ENCODE measurements around the gene ANO2.

ANO2 gene

GRCh38 chr12:5691943-5692342 lies 253.1 kb downstream of the ANO2 start:
- DNase-seq (ENCODE audit: low read depth) = no peak
- TF ChIP-seq CTCF (conservative IDR thresholded peaks at IDR 0.05; ENCODE audit: low read depth, low read length) = no peak
- H3K4me3 ChIP-seq (ENCODE audit: low read depth, low read length) = no peak overlapping the region

- no peak for TF ChIP-seq CTCF (conservative IDR thresholded peaks at IDR 0.05; ENCODE audit: low read depth, low read length)
- no peak overlapping the region for H3K4me3 ChIP-seq (ENCODE audit: low read depth, low read length)
- DNase-seq (ENCODE audit: low read depth) = no peak
Observed at GRCh38 chr12:5690240-5690639, 254.8 kb downstream of the ANO2 start.

DNA sequence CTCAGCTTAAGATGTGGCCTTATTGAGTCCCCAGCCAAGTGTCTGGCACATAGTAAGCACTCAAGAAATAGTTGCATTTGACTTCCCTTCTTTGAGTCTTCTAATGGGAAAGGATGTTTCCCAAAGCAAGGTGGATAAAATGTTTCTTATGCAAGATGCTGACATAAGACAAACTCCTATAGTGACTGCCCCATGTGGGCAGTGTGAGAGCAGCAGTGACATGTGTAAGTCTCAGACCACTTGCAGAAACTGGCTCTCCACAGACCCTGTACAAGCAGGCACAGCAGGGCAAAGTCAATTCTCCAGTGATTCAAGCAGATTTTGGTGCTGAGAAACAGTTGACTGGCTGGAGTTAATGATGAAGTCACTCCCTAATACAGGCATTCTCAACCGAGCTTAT lies 255.3 kb downstream of the ANO2 start:
- no peak overlapping the region for H3K4me3 ChIP-seq (ENCODE audit: low read depth, low read length)
- no peak for DNase-seq (ENCODE audit: low read depth)
- no peak for TF ChIP-seq CTCF (conservative IDR thresholded peaks at IDR 0.05; ENCODE audit: low read depth, low read length)

GRCh38 chr12:5688226-5688625 lies 256.8 kb downstream of the ANO2 start:
- TF ChIP-seq CTCF (conservative IDR thresholded peaks at IDR 0.05; ENCODE audit: low read depth, low read length) = no peak
- no peak overlapping the region for H3K4me3 ChIP-seq (ENCODE audit: low read depth, low read length)
- no peak for DNase-seq (ENCODE audit: low read depth)

GRCh38 chr12:5685935-5686334 lies 259.1 kb downstream of the ANO2 start:
- no peak overlapping the region for H3K4me3 ChIP-seq (ENCODE audit: low read depth, low read length)
- TF ChIP-seq CTCF (conservative IDR thresholded peaks at IDR 0.05; ENCODE audit: low read depth, low read length) = no peak
- no peak for DNase-seq (ENCODE audit: low read depth)

DNA sequence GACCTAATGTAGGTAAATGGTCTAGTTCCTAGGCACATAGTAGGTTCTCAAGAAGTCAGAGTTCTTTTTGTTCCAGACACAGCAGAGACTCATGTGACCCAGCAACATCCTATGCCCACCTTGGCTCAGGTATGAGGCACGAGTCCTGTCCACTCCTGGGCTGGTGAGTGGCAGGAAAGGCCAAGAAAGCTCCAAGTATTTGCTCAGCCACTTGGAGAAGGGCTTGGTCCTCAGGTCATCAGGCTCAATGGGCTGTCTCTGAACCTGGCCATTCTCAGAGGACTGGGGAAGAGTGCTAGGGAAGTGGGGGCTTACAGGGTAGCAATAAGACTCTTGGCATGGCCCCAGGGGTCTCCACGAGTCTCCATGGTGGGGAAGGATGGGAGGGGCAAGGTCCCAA lies 260.1 kb downstream of the ANO2 start:
- no peak for TF ChIP-seq CTCF (conservative IDR thresholded peaks at IDR 0.05; ENCODE audit: low read depth, low read length)
- DNase-seq (ENCODE audit: low read depth) = no peak
- H3K4me3 ChIP-seq (ENCODE audit: low read depth, low read length) = no peak overlapping the region

DNA sequence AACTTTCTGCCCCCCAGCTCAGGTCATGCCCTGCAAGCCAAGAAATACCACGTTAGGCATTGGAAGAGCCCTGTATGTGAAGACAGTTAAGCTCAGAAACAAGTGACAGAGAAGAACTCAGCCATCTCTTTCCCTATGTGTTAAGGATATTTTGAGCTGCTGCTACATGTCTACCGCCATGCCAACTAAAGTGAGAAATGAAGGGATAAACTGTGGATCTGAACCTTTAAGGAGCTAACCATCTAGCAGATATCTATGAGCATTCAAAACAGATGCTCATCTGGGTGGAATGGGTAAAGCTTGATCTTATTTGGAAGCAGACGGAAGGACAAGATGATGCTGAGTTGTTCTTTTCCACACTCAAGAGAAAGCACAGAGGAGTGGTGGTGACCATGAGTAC lies 262.5 kb downstream of the ANO2 start:
- H3K4me3 ChIP-seq (ENCODE audit: low read depth, low read length) = no peak overlapping the region
- TF ChIP-seq CTCF (conservative IDR thresholded peaks at IDR 0.05; ENCODE audit: low read depth, low read length) = no peak

More for the DNA sequence above, 262.5 kb downstream of the ANO2 start:
- DNase-seq (ENCODE audit: low read depth) = no peak

Data from choroid plexus epithelial cell (primary cell).